HG03442 (cell line): Measurements from ENCODE around the gene PRDM12.
"Not testable (repeated sequence)": the region's sequence is repeated elsewhere in the genome, so short reads cannot be mapped to it uniquely, and the experiment has no call there.

Experiments used
- ATAC-seq: cut with Tn5 transposase; IDR thresholded peaks from one replicate; pipeline ENCODE4 v1.9.1; 2021; ENCODE audit warnings: mild to moderate bottlenecking, moderate library complexity; ENCODE audit not compliant: unreplicated experiment

Gene PRDM12

DNA sequence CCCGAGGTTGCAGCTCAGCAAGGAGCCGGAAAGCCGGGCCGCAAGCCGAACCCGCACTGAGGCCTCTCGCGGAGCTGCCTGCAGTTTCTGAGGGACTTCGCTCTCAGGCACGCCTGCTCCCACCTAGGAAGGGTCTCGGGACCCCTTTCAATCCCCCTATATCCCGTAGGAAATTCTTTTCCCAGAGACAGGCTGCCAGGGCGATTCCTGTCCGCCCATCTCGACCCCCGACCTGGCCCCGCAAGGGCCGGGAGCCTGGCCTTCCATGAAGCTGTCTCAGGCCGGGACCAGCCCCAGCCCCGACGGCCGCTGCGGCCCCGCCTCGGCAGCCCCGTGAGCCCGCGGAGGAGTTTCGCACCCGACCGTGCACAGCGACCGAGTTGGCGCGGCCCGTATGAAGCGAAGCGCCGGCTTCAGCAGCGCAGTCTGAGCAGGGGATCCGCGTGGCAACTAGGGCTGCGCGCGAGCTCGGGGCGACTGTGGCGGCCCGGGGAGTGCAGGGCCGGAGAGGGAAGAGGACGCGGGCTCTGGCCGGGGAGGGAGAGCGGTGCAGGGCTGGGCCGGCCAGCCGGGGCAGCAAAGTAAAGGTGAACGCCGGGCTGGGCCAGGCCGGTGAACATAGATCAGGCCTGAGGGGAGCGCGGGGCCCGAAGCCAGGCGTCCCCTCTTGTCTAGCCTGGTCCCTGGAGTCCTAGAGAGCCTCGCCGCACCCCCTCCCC lies 977 bp upstream of the PRDM12 start:
- no peak for ATAC-seq

- ATAC-seq: no peak
These were observed 480 bp upstream of the PRDM12 start for GRCh38 chr9:130663977-130664250.

DNA sequence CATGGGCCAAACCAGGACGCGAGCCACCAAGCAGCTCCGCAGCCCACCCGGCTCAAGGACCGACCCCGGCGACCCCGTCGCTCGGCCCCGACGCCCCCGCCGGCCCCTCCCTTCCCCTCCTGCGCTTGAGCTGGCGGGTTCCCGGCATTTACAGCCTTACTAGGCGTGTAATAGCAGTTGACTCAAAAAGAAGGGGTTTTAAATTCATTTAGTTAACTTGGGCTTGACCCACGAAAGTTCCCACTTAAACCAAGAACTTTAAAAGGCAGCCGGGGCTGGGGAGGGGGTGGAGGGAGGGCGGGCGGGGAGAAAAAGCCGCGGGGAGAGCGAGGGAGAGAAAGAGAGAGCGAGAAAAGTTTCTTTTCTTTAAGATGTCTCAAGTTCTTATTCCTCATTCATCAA lies 636 bp downstream of the PRDM12 start:
- no peak for ATAC-seq

- ATAC-seq: no peak
These were observed 1.3 kb downstream of the PRDM12 start for GRCh38 chr9:130665431-130666392.

GRCh38 chr9:130666393-130667119 lies 2.2 kb downstream of the PRDM12 start:
- ATAC-seq: no peak

- ATAC-seq: no peak
These were observed 2.7 kb downstream of the PRDM12 start for GRCh38 chr9:130667120-130667435.

DNA sequence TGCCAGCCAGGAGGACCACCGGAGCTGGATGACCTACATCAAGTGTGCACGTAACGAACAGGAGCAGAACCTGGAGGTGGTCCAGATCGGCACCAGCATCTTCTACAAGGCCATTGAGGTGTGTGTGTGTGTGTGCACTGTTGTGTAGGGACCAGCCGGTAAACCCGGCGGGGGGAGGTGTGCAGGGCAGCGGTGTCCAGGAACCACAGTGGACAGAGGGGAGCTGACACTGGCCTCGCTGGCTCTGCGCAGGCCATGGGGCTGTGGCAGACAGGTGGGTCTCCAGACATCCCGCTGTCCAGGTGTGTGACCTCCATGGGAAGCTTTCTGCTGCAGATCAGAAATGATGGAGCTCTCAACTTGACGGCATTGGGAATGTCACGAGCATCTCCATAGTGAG lies 3.8 kb downstream of the PRDM12 start:
- no peak for ATAC-seq

DNA sequence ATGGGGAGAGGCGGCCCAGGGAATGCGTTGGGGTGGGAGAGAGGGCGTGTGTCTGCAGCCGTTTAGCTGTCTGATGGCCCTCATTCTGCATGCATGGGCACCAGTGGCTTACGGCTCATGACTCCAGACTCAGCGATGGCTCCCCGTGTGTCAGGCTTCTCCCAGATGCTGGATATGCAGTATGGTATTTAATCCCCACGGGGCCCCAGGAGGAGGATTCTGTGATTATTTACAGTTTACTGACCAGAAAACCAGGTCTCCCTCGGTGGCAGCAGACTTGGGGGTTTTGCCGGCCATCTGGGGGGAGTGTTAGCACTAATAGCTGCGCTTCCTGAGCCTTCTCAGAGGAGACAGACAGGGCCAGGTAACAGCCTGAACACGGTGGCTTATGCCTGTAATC lies 4.3 kb downstream of the PRDM12 start:
- no peak for ATAC-seq

DNA sequence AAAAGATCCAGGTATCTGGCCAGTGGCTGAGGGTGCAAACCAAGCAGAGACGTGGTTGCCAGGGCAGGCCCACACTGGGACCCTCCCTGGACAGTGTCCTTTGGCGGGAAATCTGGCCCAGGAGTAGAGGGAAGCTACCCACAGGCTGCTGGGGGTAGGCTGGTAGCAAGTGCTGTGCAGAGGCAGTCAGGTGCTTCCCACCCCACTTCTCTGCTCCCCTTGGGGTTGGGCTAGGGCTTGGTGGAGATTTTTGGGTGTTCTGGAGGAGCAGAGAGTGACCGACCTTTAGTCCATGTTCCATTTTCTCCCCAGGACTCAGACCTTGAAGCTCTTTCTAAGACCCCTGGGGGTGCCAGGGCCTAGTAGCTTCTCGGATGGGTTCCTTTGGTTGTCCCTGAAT lies 5.6 kb downstream of the PRDM12 start:
- ATAC-seq: no peak

- no peak for ATAC-seq
These were observed 6.2 kb downstream of the PRDM12 start for GRCh38 chr9:130670644-130671043.

DNA sequence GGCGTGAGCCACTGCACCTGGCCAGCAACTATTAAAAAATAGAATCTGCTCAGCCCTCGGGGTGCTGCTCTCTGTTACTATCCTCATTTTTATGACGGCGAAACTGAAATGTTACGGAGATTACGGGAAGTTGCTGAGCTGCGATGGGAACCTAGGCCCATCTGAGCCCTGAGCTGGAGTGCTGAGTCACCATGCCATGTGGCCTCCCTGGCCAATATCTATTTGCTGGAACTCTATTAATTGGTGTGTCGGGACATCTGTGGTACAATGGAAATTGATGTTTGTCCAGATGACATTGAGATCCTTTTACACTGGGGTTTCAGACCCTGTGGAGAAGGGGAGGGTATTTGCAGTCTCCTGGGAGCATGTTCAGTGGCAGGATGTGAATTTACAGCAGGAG lies 8.1 kb downstream of the PRDM12 start:
- ATAC-seq: no peak

DNA sequence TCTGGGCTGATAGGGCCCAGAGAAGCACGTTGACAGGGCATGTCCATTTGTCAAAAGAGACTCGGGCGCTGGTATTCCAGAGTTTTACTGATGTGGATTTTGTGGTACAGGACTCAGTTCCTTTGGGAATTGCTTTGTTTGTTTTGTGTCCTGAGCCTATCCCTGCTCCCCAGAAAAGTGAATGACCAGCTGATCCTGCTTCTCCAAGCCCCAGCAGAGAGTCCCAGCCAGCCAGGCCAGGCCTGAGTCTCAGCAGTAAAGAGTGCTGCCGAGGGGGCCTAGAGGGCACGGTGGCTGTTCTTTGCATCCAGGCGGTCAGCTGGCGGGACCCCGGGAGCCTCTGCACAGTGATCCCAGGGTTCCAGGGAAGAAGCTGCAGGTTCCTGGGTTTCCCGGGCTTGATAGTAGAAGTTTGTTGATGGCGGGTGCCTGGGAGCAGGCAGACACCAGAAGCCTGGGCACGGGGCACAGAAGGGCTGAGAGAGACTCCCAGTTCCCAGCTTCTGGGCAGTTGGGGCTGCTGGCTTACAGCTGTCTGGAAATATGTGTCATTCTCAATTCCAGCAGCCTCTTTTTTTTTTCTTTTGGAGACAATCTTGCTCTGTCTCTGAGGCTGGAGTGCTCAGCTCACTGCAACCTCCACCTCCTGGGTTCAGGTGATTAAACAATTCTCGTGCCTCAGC lies 8.7 kb downstream of the PRDM12 start:
- ATAC-seq: no peak

- no peak for ATAC-seq
These were observed 11.0 kb downstream of the PRDM12 start for GRCh38 chr9:130675396-130675795.

DNA sequence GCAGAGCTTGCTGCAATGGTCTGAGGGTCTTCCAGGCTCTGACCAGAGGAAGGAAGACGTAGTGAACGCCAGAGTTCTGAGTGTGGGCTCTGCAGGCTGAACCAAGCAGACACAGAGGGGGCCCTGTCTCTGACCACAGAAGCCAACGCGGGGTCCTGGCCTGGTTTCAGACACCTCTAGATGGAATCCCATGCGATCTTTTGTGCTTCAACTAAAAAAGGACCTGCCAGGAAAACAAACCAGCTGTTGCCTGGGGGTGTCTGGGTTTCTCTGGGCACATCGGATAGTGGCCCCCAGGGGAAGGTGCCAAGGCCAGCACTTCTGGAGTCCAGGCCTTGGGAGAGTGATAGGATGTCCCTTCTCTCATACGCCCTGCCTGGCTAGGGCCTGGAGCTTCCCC lies 12.9 kb downstream of the PRDM12 start:
- no peak for ATAC-seq

DNA sequence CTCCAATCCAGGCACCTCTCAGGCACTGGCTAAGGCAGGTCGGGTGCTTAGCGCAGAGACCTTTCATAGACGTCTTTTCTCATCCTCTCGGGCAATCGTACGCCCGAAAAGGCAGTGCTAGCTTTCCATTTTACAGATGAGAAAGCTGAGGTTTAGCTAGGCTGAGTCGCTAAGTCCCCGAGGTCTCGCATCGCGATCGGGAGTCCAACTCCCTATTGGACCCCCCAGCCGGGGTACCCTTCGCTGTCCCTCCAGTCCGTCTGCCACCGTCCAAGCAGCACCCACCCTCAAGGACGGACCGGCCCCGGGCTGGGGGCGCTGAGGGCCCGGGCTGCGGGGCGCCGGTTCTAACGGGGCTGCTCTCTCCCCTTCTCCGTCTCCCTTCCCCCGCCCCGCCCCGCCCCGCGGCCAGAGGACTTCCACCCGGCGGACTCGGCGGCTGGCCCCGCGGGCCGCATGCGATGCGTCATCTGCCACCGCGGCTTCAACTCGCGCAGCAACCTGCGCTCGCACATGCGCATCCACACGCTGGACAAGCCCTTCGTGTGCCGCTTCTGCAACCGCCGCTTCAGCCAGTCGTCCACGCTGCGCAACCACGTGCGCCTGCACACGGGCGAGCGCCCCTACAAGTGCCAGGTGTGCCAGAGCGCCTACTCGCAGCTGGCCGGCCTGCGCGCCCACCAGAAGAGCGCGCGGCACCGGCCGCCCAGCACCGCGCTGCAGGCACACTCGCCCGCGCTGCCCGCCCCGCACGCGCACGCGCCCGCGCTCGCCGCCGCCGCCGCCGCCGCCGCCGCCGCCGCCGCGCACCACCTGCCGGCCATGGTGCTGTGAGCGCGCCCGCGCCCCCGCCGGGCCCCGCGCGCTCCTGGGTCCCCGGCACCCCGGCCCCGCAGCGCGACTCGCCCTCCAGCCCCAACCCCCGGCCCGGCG lies 16.7 kb downstream of the PRDM12 start:
- ATAC-seq: peak; percentile 43

DNA sequence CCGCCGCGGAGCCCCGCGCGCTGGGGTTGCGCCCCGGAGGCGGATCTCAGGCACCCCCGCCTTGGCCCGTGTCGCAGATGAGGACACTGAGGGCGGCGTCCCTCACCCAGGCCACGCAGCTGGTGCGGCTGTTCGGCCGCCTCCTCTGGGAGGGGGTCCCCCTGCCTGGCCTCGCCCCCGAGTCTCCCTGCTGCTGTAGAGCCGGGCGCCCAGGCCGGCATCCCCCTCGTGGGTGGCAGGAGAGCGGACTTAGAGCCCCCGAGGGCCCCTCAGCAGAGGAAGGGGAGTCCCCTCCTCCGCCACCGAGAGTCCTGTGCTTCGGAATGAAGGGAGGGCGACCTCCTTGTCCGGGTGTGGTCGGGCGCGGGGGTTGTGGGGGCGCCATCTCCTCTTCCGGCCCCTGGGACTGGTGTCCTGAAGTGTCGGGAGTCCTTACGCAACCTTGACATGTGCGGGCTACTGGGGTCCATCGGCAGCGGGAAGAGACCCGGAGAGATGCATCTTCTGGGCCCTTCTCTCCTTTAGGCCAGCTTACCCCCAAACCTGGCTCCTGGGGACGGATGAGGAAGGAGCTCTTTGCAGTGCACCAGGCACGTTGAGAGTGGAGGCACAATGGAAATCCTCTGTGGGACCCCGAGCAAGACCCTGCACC lies 17.5 kb downstream of the PRDM12 start:
- peak; percentile 25 for ATAC-seq

- no peak for ATAC-seq
These were observed 18.2 kb downstream of the PRDM12 start for GRCh38 chr9:130682421-130683121.

- no peak for ATAC-seq
These were observed 20.7 kb downstream of the PRDM12 start for GRCh38 chr9:130685104-130685503.

DNA sequence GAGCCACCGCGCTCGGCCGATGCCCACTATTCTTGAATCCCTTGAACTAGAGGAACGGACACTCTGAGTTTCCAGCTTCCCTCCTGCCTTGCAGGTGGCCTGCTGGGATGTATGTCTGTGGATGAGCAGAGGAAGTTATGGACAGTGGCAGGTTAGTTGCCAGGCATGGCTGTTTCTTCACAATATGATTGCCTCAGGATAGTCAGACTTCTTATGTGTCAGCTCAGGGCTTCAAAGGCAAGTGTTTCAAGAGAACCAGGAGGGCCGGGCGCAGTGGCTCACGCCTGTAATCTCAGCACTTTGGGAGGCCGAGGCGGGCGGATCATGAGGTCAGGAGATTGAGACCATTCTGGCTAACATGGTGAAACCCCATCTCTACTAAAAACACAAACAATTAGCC lies 21.6 kb downstream of the PRDM12 start:
- not testable (repeated sequence) for ATAC-seq
